DMS53 treated with DMSO at 0.1 percent for 48 hours (cell line): ENCODE results near the gene DLEC1.
"Not testable (repeated sequence)": the region's sequence is repeated elsewhere in the genome, so short reads cannot be mapped to it uniquely, and the experiment has no call there.

Source experiments
- DNase-seq: peaks from one replicate; lab custom pipeline; 2025; ENCODE audit not compliant: unreplicated experiment; lab: John Stamatoyannopoulos, UW

Gene DLEC1

DNA sequence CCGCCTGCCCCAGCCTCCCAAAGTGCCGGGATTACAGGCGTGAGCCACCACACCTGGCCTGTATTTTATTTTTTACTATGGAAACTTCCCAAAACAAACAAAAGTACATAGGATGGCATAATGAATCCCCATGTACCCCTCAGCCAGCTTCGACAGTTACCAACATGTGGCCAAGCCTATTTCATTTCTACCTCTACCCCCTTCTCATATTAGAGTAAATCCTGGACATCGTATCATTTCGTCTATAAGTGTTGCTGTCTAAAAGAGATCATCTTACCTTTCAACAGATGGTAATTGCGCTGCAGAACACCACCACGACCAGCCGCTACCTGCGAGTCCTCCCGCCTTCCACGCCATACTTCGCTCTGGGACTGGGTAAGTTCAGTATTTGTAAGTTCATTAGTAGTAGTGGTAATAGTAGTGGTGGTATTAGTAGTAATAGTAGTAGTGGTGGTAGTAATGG is 44.9 kb downstream of the DLEC1 start:
- DNase-seq, result no peak

DNA sequence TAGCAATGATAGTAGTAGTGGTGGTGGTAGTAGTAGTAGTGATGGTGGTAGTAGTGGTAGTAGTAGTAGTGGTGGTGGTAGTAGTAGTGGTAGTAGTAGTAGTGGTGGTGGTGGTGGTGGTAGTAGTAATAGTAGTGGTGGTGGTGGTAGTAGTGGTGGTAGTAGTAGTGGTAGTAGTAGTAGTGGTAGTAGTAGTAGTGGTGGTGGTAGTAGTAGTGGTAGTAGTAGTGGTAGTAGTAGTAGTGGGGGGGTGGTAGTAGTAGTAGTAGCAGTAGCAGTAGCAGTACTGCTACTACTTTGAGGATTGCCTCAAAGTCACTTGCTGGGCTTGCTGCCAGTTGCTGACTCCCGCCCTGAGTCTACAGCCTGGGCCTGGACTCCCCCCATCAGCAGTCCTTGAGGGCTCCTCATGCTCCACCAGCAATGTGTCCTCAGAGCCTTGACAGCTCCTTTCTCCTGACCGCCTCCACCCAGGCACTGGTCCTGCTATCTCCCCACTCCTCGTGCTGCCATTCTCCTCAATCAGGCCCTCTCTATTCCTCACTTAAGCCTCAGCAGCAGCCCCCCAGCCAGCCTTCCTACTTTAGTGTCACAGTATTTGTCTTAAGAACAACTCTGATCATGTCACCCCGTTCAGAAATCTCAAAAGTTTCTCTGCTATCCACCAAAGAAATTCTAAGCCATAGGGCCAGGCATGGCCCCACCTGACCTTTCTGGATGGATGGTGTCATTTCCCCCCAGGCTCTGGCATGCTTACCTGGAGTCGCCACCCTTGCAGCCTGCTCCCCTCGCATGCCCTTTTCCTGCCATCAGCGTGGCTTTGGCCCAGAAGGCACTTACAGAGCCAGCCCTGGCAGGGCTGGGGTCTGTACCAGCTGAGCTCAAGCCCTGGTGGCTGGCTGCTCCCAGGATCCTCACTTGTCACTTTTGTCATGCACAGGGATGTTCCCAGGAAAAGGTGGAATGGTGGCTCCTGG is 45.6 kb downstream of the DLEC1 start:
- DNase-seq, result no peak

DNA sequence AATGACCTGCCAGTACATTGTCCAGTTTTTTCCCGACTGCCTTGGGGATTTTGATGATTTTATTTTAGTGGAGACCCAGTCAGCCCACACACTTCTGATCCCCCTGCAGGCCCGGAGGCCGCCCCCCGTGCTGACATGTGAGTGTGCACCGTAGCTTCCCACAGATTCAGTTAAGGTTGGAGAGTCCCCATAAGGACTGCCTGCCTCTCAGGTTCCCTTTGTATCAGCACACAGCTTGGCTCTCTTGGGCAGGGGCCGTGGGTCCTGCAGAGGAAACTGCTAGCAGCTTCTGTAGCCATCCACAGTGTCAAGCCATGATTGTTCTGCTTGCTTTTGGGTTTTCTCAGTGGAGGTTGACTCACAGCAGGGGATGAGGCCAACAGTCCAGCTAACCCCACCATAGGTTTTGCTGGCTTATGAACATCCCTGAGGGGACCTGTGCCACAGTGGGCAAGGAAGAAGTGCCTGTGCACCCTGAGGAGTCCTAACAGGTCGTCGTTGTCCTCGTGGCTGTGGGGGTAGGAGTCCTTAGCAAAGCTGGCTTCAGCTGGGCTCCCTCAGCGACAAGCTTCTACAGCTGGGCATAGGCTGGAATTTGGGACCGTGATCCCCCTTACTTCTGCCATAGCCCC is 46.4 kb downstream of the DLEC1 start:
- no peak for DNase-seq

DNA sequence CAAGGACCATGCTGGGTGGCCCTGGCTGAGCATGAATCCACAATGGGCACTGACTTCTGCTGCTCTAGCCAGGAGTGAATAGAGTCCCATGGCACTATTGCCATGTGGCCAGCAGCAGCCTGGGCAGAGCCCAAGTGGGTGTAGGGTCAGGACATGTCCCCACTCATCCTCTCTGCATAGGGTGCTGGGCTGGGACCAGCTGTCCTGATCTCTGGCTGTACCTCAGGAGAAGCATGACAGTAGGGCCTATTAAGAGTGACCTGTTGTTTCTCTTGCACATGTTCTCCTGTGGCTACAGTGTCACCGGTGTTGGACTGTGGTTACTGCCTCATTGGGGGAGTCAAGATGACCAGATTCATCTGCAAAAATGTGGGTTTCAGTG is 46.9 kb downstream of the DLEC1 start:
- no peak for DNase-seq

DNA sequence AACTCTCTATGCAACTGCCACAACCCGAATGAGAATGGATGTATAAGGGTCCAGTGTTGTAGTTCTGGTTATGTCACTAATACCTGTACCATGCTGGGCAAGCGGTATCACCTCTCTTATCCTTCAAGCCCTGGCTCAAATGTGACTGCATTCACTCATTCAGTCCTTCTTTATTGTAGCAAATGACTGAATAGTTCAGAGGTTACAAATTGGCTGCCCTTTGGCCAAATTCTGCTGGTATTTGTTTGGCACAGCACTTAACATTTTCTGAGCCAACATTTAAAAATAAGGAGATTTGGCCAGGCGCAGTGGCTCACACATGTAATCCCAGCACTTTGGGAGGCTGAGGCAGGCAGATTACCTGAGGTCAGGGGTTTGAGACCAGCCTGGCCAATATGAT is 47.5 kb downstream of the DLEC1 start:
- no peak for DNase-seq

DNA sequence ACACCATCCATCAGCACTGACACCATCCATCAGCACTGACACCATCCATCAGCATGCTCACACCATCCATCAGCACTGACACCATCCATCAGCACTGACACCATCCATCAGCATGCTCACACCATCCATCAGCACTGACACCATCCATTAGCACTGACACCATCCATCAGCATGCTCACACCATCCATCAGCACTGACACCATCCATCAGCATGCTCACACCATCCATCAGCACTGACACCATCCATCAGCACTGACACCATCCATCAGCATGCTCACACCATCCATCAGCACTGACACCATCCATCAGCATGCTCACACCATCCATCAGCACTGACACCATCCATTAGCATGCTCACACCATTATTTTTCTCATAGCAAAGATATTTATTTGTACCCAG is 48.3 kb downstream of the DLEC1 start:
- DNase-seq, result not testable (repeated sequence)

DNA sequence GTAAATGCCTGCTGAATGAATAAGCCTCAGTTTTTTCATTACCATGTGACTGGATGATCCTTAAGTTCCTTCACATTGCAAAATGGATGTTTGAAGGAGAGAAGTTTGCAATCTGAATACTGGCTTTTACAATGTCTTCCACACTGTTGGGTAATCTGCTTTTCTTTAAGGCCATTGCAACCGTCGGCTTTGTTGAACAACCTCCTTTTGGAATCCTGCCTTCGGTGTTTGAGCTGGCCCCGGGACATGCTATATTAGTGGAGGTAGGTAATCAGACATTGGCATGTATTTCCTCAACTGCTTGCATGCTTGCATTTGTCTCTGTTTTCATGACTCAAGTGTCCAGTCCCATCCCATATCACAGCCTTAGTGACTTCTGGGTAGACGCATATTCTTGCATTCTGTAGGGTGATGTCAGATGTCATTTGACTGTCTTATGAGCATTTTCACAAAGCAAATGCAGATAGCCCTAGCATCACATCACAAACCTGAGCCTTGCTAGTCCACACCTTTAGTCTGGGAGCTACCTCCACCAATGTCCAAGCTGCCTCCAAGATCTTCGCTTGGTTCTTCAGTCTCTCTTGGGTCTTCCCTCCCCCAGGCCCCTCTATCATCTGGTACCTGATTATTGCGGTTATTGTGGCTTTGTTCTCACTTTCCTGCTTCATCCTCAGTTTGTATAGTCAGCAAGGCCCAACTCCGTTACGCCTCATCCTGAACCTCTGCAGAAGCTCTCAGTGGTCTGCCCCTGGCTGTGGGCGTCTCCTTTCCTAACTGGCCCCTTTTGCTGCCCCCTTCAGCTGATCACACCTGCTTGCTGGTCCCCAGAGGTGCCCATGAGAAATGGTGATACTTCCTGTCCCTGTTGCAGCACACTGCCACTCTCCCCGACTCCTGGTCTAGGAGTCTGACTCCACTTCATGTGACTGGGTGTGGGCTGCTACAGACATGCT is 49.4 kb downstream of the DLEC1 start:
- DNase-seq, result no peak

DNA sequence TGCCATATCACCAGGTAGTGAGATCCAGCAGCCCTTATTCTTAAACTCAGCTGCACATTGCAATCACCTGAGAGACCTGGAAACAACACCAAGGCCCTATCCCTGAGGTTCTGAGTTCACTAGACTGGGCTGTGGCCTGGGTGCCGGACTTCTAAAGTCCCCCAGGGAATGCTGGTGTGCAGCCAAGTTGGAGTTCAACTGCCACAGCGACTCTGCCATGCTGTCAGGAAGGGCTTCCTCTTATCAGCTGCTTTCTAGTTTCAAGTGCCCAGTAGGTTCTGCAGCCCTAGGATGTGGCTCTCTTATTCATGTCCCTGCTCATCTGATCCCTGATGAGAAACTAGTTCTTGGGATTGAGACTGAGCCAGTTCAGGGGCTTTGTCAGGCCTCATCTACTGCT is 50.2 kb downstream of the DLEC1 start:
- DNase-seq, result no peak

DNA sequence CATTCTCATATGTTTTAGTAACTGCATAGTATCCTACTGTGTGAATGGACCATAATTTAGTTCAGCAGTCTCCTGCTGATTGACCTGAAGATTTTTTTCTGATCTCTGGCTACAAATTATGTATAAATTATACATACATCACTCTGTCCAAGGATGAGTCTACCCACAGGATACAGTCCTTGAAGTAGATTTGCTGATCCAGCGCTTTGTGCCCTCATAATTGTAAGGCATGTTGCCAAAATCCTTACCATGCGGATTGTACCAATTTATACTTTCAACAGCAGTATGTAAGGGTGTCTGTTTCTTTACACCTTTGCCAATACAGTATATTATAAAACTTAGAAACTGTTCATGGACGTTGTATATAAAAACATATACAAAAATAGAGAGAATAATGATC is 51.4 kb downstream of the DLEC1 start:
- DNase-seq, result no peak

DNA sequence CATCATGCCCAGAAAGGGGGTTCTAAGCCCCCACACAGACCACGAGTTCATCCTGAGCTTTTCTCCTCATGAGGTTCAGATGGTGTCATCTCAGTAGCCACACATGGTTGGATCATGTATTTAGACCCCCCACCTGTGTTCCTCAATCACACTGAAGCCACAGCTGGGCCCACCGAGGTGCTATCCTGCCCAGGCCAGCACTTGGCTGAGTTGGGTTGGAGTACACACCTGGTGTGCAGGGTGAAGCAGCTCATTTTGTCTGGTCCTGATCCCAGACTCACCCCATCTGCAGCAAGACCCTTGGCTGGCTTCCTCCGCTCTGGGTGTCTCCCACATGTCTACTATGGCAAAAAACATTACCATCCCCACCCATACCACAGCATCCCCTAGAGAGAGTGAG is 56.0 kb downstream of the DLEC1 start:
- no peak for DNase-seq

DNA sequence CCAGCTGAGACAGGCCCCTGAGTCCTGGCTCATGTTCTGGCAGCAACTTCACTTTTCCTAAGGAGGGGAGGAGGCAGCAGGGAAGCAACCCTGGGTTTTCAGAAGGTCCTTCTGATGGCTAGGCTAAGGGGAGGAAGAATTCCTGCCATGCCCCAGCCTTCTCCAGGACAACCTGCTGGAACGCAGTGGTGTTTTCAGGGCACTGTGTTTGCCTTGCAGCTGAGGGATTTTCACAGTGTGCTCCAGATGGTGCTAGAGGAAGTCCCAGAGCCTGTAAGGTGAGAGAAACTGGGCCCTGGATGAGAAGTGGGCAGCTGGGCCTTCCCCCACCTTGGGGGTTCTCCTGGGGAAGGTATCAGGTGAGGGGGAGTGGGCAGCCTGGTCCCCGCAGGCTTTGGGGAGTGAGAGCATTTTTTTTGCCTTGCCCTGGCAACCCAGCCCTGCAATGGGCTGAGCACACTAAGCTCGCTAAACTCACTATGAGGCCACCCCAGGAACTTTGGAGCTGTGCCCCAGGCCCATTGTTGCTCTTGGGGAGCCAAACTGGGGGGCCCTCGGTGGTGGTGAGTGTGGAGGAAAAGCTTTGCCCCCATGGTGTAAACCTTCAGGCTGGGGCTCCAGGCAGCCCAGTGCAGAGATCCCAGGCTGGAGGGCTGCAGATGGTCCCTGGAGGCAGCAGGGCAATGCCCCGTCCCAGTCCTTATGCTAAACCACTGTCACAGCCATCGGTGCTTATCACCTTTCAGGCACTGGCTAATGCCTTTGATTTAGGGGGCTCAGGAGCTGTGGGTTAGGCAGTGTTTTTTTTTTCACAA is 56.9 kb downstream of the DLEC1 start:
- no peak for DNase-seq

DNA sequence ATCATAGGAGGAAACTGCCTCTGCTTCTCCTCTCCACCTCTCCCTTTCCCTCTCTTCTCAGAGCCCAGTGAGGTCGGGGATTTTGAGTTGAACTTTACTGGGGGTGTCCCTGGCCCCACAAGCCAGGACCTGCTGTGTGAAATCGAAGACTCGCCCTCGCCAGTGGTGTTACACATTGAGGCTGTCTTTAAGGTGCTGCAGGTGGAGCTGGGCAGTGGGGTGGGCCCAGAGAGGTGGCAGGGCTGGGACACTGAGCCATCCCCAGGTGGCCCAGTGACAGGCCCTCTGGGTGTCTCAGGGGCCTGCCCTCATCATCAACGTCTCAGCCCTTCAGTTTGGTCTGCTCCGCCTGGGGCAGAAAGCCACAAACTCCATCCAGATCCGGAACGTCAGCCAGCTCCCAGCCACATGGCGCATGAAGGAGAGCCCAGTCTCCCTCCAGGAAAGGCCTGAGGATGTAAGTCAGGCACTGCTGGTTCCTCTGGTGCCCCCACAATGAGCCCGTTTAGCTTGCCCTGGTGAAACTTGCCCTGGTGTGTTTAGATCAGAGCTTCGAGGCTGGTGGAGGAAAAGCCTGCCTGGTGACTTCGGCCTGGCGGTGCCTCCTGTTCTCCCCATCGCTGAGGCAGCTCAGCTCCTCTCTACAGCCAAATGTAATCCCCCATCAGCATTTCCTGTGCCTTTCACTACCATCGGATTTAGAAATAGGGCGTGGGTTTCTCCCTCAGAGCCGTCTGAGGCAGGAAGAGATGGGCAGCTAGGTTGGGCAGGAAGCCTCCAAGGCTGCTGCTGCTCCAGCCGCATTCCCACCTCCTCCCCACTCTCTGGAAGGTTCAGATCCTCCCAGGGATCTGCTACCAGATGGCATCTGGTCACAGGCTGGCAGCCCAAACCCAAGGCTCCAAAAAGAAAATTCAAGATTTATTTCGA is 58.7 kb downstream of the DLEC1 start:
- DNase-seq, result no peak

DNA sequence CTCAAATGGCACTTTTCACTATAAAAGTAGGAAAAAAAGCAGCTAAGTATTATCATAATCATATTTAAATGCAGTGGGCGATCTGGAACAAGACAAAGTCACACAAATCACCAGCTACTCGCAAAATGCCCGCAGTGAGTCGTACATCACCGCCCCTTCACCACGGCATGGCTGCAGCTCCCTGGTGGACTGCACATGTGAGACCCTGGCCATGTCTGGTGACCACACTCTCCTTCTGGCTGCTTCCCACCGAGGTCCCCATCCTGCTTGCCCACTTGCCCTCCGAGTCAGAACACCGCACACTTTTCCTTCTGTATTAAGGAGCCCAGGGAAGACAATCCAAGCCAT is 59.3 kb downstream of the DLEC1 start:
- DNase-seq, result no peak

DNA sequence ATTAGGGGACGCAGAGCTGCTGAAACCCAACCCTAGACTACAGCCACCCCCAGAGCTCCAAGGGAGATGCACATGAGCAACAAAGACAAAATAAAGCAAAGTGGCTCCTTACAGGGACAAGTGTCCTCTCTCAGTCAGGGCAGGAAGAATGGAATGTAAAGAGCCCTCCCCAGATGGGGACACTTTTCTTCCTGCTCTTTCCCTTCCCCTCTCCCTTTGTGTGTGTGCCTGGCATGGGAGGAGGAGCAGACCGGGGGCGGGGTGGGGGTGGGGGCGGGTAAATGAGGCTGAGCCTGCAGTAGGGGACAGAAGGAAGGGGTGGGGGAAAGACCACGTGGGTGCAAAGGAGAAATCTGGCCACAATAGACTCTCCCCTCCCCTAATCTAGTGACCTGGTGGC is 60.5 kb downstream of the DLEC1 start:
- no peak for DNase-seq

DNA sequence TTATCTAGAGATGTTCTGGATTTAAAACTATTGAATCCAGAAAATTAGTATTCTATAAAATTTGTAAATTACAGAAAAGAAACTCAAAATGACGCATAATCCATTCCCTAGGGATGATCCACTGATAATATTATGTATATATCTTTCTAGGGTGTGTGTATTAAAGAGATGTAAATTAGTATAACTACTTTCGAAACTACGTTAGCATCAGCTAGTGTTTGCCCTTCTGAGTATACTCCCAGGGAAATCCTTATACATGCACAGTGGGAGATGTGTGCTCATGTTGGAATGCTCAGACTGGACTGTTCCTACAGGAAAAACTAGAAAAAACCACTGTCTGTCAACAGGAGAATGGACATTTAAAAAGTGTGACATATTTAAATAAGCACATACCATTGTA is 61.5 kb downstream of the DLEC1 start:
- no peak for DNase-seq

DNA sequence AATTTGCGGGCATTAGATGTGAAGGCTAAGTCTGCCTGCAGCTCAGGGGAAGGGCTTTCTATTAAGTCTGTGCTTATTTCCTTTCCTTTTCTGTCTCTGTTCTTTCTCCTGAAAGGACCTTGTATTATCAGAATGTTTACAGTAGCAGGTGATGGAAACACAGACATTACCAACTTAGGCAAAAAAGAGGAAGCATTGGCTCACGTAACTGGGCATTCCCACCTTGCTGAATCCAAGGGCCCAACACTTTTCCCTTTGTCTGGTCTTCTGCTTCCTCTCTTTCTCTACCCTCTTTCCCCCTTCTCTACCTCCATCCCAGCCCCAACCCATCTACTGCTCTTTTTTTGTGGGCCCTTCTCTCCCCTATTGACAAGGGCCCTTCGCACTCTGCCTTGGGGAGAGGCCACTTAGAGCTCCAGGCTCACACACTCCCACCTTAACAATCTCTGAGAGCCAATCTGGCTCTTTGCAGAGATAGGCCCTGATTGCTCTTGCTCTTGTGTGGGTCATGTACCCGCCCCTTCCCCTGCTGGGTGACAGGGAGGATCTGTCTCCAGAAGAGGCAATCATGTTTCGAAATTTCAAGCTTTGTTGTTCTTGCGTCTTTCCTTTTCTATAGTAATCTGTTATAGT is 62.9 kb downstream of the DLEC1 start:
- DNase-seq, result no peak

DNA sequence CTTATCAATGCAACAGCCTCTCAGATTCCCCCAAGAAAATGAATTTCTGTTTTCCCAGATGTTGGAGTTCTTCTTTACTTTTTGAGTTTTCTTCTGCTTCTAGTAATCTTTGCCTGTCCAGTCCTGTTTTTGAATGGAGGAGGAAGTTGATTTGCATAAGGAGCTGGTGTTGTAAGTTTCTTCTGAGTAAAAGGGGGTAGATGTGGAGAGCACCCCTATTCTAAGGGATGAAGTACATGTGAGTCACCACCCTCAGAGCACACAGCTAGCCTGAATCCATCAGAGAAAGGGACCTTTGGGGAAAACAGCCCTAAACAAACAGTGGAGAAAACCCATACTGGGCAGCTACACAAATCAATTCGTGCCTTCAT is 63.4 kb downstream of the DLEC1 start:
- DNase-seq, result no peak

DNA sequence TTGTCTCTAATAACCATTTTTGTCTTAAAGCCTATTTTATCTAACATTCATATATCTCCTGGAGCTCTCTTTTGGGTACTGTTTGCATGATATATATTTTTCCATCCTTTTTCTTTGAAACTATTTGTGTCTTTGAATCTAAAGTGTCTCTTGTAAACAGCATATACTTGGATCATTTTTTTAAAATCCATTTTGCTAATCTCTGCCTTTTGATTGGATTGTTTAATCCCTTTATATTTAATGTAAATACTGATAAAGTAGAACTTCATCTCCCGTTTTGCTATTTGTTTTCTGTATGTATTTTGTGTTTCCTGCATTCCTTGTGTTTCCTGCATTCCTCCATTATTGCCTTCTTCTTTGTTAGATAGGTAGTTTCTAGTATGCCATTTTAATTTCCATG is 66.5 kb downstream of the DLEC1 start:
- no peak for DNase-seq
